Panc1 (cell line): ENCODE results near the gene LDHAL6B. TPM values are rescaled to one million over a fixed set of nuclear protein-coding genes. Genes with fewer than 3 reads are reported as not detected.

Source experiments
- ATAC-seq: fragments of 200-7000 bp; cut with Tn5 transposase; 2 replicates; pipeline ENCODE4 v1.9.1; 2020; ENCODE audit warnings: mild to moderate bottlenecking, moderate library complexity
- BruUV-seq: library from RNA; stranded (reverse); fragments of 400-500 nt; replicated peaks from 2 replicates; lab custom pipeline; 2021; lab: Mats Ljungman, UMichigan
- CTCF ChIA-PET: fragments of 300-600 bp; sonication (Branson Sonifier 250); formaldehyde crosslinking; loops from one replicate; lab custom pipeline; 2022; ENCODE audit warnings: antibody characterized with exemption; lab: Charles Lee
- POLR2A ChIA-PET: fragments of 300-600 bp; sonication (Branson Sonifier 250); formaldehyde crosslinking; loops from one replicate; lab custom pipeline; 2022; ENCODE audit warnings: antibody characterized with exemption; lab: Charles Lee
- DNase-seq: peaks from one replicate; pipeline ENCODE4 v3.0.0-alpha.2; 2010; ENCODE audit warnings: low read depth, low spot score
- H3K27ac ChIP-seq: 2 replicates; pipeline ENCODE4 v1.5.1; 2011; ENCODE audit warnings: mild to moderate bottlenecking, low read length, inconsistent platforms
- H3K27me3 ChIP-seq: fragments of 200-500 bp; sonication (Bioruptor generic); 2 replicates; pipeline ENCODE4 v1.6.0; 2014; ENCODE audit warnings: low read length, inconsistent platforms; ENCODE audit not compliant: control insufficient read depth, insufficient read depth
- H3K36me3 ChIP-seq: fragments of 200-500 bp; sonication (Bioruptor generic); 2 replicates; pipeline ENCODE4 v1.5.1; 2014; ENCODE audit warnings: inconsistent platforms, mild to moderate bottlenecking, low read length, moderate library complexity; ENCODE audit not compliant: control insufficient read depth, insufficient read depth
- H3K4me1 ChIP-seq: 2 replicates; pipeline ENCODE4 v1.5.1; 2011; ENCODE audit warnings: inconsistent platforms, mild to moderate bottlenecking, low read length, moderate library complexity; ENCODE audit not compliant: control insufficient read depth, insufficient read depth
- H3K4me3 ChIP-seq, 2 experiments: 2 replicates each; pipeline ENCODE4 v1.5.1; 2011 to 2012; ENCODE audit warnings: low read depth in 2 of 2, low read length in 2 of 2, mild to moderate bottlenecking in 2 of 2, inconsistent platforms in 1 of 2, moderate library complexity in 1 of 2
- H3K9me3 ChIP-seq: fragments of 200-500 bp; sonication (Bioruptor generic); 2 replicates; pipeline ENCODE4 v1.5.1; 2014; ENCODE audit warnings: low read depth, mild to moderate bottlenecking, inconsistent platforms, low read length, moderate library complexity; ENCODE audit not compliant: control insufficient read depth, insufficient read depth
- CTCF ChIP-seq: fragments of 450-650 bp; IDR thresholded peaks from 2 replicates; pipeline ENCODE4 v1.5.1; 2017; ENCODE audit warnings: mild to moderate bottlenecking
- POLR2AphosphoS5 ChIP-seq: IDR thresholded peaks from 2 replicates; pipeline ENCODE4 v1.6.1; 2012; ENCODE audit warnings: mild to moderate bottlenecking, low read depth, low read length, moderate library complexity
- SIN3A ChIP-seq: IDR thresholded peaks from 2 replicates; pipeline ENCODE4 v1.6.1; 2012; ENCODE audit warnings: low read depth, mild to moderate bottlenecking, low read length, moderate library complexity, borderline replicate concordance; ENCODE audit not compliant: insufficient read depth
- TCF7L2 ChIP-seq: IDR thresholded peaks from 2 replicates; pipeline ENCODE4 v1.6.1; 2011; ENCODE audit warnings: mild to moderate bottlenecking, low read depth, low read length, inconsistent platforms
- in situ Hi-C: cut with HindIII; loops from 2 replicates; pipeline ENCODE4 v1.10.0; 2016; ENCODE audit warnings: low sequenced_read_pairs, low pct_unique_long_range_greater_than_20kb
- intact Hi-C: fragments of 100-400 bp; cut with micrococcal nuclease; formaldehyde crosslinking; loops from one replicate; pipeline ENCODE4 v1.10.0; 2022; ENCODE audit not compliant: unreplicated experiment
- total RNA-seq: library from RNA; stranded (reverse); gene quantifications from one replicate; pipeline ENCODE4 v1.2.1, GENCODE V29; 2021; ENCODE audit not compliant: unreplicated experiment
- TF ChIP-seq, protein P1 (sequence below), 2 experiments: IDR thresholded peaks; 2 replicates each; pipeline ENCODE4 v1.6.1; 2011 to 2012; ENCODE audit warnings: low read depth in 2 of 2, control low read depth in 1 of 2, low read length in 1 of 2, mild to moderate bottlenecking in 1 of 2, moderate library complexity in 1 of 2; ENCODE audit not compliant: insufficient read depth in 1 of 2

Gene LDHAL6B
- total RNA-seq, 1 experiment from 2014 or later = not detected

- intact Hi-C loops = no loop called here
- ChIA-PET CTCF (no interaction called here), POLR2A (interaction anchor here (0.6 kb wide), 1 partner anchor 163 kb away, joined by 4 read pairs; no protein-coding TSS in a partner anchor)
- in situ Hi-C loops = no loop called here
- DNase-seq (no peak), ATAC-seq (no peak)
- no peaks in the 10 kb centered on the region for H3K4me1 ChIP-seq
- peaks cover 9% of the 10 kb centered on the region for H3K36me3 ChIP-seq
- no peaks in the 10 kb centered on the region for H3K9me3 ChIP-seq
- no peaks in the 10 kb centered on the region for H3K27me3 ChIP-seq
- no peak for TF ChIP-seq POLR2AphosphoS5
- H3K27ac ChIP-seq = no peak overlapping the region
- BruUV-seq = no TSS peak
- H3K4me3 ChIP-seq = no peak overlapping the region
These were observed 10.3 kb downstream of the LDHAL6B start for GRCh38 chr15:59216911-59217310.

GRCh38 chr15:59217876-59218498, 11.3 kb downstream of the LDHAL6B start:
- intact Hi-C loops (no loop called here), in situ Hi-C loops (no loop called here)
- DNase-seq = no peak
- TF ChIP-seq TCF7L2 (no peak), POLR2AphosphoS5 (no peak), SIN3A (no peak), CTCF (no peak)
- TF ChIP-seq, protein P1, sequence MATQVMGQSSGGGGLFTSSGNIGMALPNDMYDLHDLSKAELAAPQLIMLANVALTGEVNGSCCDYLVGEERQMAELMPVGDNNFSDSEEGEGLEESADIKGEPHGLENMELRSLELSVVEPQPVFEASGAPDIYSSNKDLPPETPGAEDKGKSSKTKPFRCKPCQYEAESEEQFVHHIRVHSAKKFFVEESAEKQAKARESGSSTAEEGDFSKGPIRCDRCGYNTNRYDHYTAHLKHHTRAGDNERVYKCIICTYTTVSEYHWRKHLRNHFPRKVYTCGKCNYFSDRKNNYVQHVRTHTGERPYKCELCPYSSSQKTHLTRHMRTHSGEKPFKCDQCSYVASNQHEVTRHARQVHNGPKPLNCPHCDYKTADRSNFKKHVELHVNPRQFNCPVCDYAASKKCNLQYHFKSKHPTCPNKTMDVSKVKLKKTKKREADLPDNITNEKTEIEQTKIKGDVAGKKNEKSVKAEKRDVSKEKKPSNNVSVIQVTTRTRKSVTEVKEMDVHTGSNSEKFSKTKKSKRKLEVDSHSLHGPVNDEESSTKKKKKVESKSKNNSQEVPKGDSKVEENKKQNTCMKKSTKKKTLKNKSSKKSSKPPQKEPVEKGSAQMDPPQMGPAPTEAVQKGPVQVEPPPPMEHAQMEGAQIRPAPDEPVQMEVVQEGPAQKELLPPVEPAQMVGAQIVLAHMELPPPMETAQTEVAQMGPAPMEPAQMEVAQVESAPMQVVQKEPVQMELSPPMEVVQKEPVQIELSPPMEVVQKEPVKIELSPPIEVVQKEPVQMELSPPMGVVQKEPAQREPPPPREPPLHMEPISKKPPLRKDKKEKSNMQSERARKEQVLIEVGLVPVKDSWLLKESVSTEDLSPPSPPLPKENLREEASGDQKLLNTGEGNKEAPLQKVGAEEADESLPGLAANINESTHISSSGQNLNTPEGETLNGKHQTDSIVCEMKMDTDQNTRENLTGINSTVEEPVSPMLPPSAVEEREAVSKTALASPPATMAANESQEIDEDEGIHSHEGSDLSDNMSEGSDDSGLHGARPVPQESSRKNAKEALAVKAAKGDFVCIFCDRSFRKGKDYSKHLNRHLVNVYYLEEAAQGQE (IDR thresholded peaks at IDR 0.05; ENCODE audit: insufficient read depth in 1 of 2, low read depth in 2 of 2, low read length in 1 of 2) = no peak
- Histone ChIP-seq H3K4me3 (no peak overlapping the region), H3K36me3 (peaks cover 14% of the 10 kb centered on the region), H3K9me3 (no peaks in the 10 kb centered on the region), H3K27me3 (no peaks in the 10 kb centered on the region), H3K27ac (no peak overlapping the region), H3K4me1 (no peaks in the 10 kb centered on the region)
- CTCF ChIA-PET = no interaction called here
- POLR2A ChIA-PET = no interaction called here
- no TSS peak for BruUV-seq
- ATAC-seq = no peak

DNA sequence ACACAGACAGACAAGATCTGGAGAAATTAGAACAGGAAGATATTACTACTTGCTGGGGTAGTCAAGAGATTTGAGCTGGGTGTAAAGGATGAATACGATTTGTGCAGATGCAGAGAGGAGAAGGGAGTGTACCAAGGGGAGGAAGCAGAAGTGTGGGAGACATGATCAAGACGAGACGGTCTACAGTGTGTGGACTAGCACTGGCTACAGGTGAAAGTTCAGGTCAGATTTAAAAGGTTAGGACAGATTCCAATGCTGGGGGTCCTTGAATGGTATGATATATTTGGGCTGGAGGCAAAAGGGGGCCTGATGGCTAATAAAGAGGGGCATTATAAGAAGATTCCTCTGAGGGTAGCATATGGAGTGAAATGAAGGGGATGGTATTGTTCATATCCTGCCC, 12.1 kb downstream of the LDHAL6B start:
- ChIA-PET POLR2A (no interaction called here), CTCF (no interaction called here)
- no peak for TF ChIP-seq POLR2AphosphoS5
- no peak for TF ChIP-seq CTCF
- TF ChIP-seq SIN3A = no peak
- TF ChIP-seq, protein P1 (IDR thresholded peaks at IDR 0.05; ENCODE audit: insufficient read depth in 1 of 2, low read depth in 2 of 2, low read length in 1 of 2) = no peak
- TF ChIP-seq TCF7L2 = no peak
- no TSS peak for BruUV-seq
- intact Hi-C loops (no loop called here), in situ Hi-C loops (no loop called here)
- no peaks in the 10 kb centered on the region for H3K9me3 ChIP-seq
- H3K27me3 ChIP-seq = no peaks in the 10 kb centered on the region
- no peak overlapping the region for H3K4me3 ChIP-seq
- peaks cover 14% of the 10 kb centered on the region for H3K36me3 ChIP-seq
- DNase-seq = no peak
- no peak for ATAC-seq
- H3K4me1 ChIP-seq = no peaks in the 10 kb centered on the region
- H3K27ac ChIP-seq = no peak overlapping the region
